K562 (cell line): Measurements from ENCODE around the gene TMTC2. TPM values are rescaled to one million over a fixed set of nuclear protein-coding genes. Genes with fewer than 3 reads are reported as not detected.

Source experiments
- ATAC-seq: fragments of 200-7000 bp; cut with Tn5 transposase; 3 replicates; pipeline ENCODE4 v1.9.1; 2020; ENCODE audit warnings: moderate library complexity
- BruUV-seq: library from RNA; stranded (reverse); fragments of 400-500 nt; replicated peaks from 2 replicates; lab custom pipeline; 2021; lab: Mats Ljungman, UMichigan
- CTCF ChIA-PET: fragments of 300-600 bp; formaldehyde crosslinking; extraction: SDS; loops from one replicate; lab custom pipeline; 2021; ENCODE audit warnings: low intra/inter-chr PET ratio; lab: Yijun Ruan, JAX
- POLR2A ChIA-PET: fragments of 300-600, 350-650 bp; sonication (Branson Sonifier 250); formaldehyde crosslinking; extraction: SDS; loops from one replicate; lab custom pipeline; 2021; ENCODE audit warnings: antibody characterized with exemption, inconsistent platforms; lab: Yijun Ruan, JAX
- DNase-seq, 4 experiments: peaks; one replicate each; pipeline versions ENCODE4 v3.0.0 to v3.0.0-alpha.2; 2011 to 2018; ENCODE audit warnings: low spot score in 3 of 4, mixed read lengths in 3 of 4; ENCODE audit errors: extremely low read depth in 1 of 4
- FAIRE-seq: peaks from 2 replicates; lab custom pipeline; 2011; peaks lifted over from hg19 to GRCh38; lab: Jason Lieb, UNC
- H2AFZ ChIP-seq: 2 replicates; pipeline ENCODE4 v1.6.0; 2011; ENCODE audit warnings: low read depth, low read length, control low read depth, inconsistent platforms
- H3K27ac ChIP-seq: fragments of 200-600 bp; 3 replicates; pipeline ENCODE4 v1.8.0; 2011; ENCODE audit warnings: low read depth, mild to moderate bottlenecking, control low read depth, inconsistent platforms, low read length, moderate library complexity, mixed read lengths; ENCODE audit errors: extremely low read depth
- H3K27me3 ChIP-seq, 2 experiments: fragments of 300-600 bp in 1 of 2; 2 replicates in 1 of 2; 3 replicates in 1 of 2; pipeline versions ENCODE4 v1.6.0 to v1.8.0; 2011; ENCODE audit warnings: inconsistent platforms in 2 of 2, low read length in 2 of 2, mild to moderate bottlenecking in 1 of 2, mixed read lengths in 1 of 2, moderate library complexity in 1 of 2; ENCODE audit not compliant: control insufficient read depth in 2 of 2, insufficient read depth in 2 of 2
- H3K36me3 ChIP-seq: fragments of 300-600 bp; 3 replicates; pipeline ENCODE4 v1.8.0; 2011; ENCODE audit warnings: mild to moderate bottlenecking, low read length, inconsistent platforms; ENCODE audit not compliant: control insufficient read depth, insufficient read depth
- H3K4me1 ChIP-seq, 2 experiments: fragments of 200-600 bp in 1 of 2; replicated peaks in 1 of 2; 2 replicates in 1 of 2; 3 replicates in 1 of 2; pipeline versions ENCODE4 v1.5.1 to v1.8.0; 2011; ENCODE audit warnings: inconsistent platforms in 2 of 2, low read length in 2 of 2, mild to moderate bottlenecking in 1 of 2, mixed read lengths in 1 of 2, moderate library complexity in 1 of 2; ENCODE audit not compliant: control insufficient read depth in 2 of 2, insufficient read depth in 2 of 2
- H3K4me2 ChIP-seq: 2 replicates; pipeline ENCODE4 v1.6.1; 2011; ENCODE audit warnings: low read length, control low read depth, inconsistent platforms, mixed read lengths; ENCODE audit not compliant: insufficient read depth
- H3K4me3 ChIP-seq: fragments of 200-600 bp; sonication (generic), shearing (Covaris generic); 2 replicates; pipeline ENCODE4 v1.5.1; 2016; ENCODE audit warnings: control low read depth, inconsistent platforms
- H3K79me2 ChIP-seq: fragments of 200-600 bp; 3 replicates; pipeline ENCODE4 v1.8.0; 2011; ENCODE audit warnings: low read length, inconsistent platforms; ENCODE audit not compliant: control insufficient read depth, insufficient read depth
- H3K9ac ChIP-seq, 2 experiments: 2 replicates each; pipeline versions ENCODE4 v1.6.0 to v1.6.1; 2011; ENCODE audit warnings: low read depth in 2 of 2, low read length in 2 of 2, control low read depth in 1 of 2, inconsistent platforms in 1 of 2, mild to moderate bottlenecking in 1 of 2, mixed read lengths in 1 of 2; ENCODE audit not compliant: insufficient read depth in 1 of 2
- H3K9me1 ChIP-seq: one replicate; pipeline ENCODE4 v1.6.0; 2011; ENCODE audit warnings: inconsistent platforms, mild to moderate bottlenecking, low read length, moderate library complexity; ENCODE audit not compliant: control insufficient read depth, insufficient read depth
- H3K9me3 ChIP-seq: replicated peaks from 2 replicates; pipeline ENCODE4 v1.5.1; 2011; ENCODE audit warnings: low read depth, low read length, inconsistent platforms; ENCODE audit not compliant: control insufficient read depth, insufficient read depth
- H4K20me1 ChIP-seq: replicated peaks from 2 replicates; pipeline ENCODE4 v1.6.1; 2011; ENCODE audit warnings: low read length, inconsistent platforms, mixed read lengths; ENCODE audit not compliant: control insufficient read depth, insufficient read depth
- ASH1L ChIP-seq: fragments of 450-650 bp; IDR thresholded peaks from 2 replicates; pipeline ENCODE4 v1.6.1; 2018; ENCODE audit warnings: borderline replicate concordance, mild to moderate bottlenecking, low read depth; ENCODE audit not compliant: partially characterized antibody
- BRF1 ChIP-seq: IDR thresholded peaks from 3 replicates; pipeline ENCODE4 v1.6.1; 2011; ENCODE audit warnings: borderline replicate concordance, mild to moderate bottlenecking; ENCODE audit not compliant: insufficient read length; ENCODE audit errors: extremely low read depth
- FUS ChIP-seq: fragments of 200-400 bp; formaldehyde crosslinking; optimal IDR thresholded peaks from 2 replicates; pipeline ENCODE3; 2017; ENCODE audit warnings: low read depth, low read length
- JUNB ChIP-seq: fragments of 450-650 bp; formaldehyde crosslinking; conservative IDR thresholded peaks from 2 replicates; pipeline ENCODE4 v1.4.0; 2020; ENCODE audit warnings: mild to moderate bottlenecking
- PHTF2 ChIP-seq: fragments of 250-450 bp; sonication (Bioruptor Pico); IDR thresholded peaks from 2 replicates; pipeline ENCODE4 v1.5.0; 2021; ENCODE audit warnings: mild to moderate bottlenecking
- TCF7 ChIP-seq: sonication (generic); IDR thresholded peaks from 2 replicates; pipeline ENCODE4 v1.6.1; 2016; ENCODE audit warnings: antibody characterized with exemption, borderline replicate concordance
- U2AF1 ChIP-seq: fragments of 200-400 bp; formaldehyde crosslinking; optimal IDR thresholded peaks from 2 replicates; pipeline ENCODE3; 2017; ENCODE audit warnings: mild to moderate bottlenecking, low read depth, low read length, moderate library complexity
- ZNF23 ChIP-seq: fragments of 250-450 bp; sonication (Bioruptor Pico); IDR thresholded peaks from 2 replicates; pipeline ENCODE4 v1.4.0; 2020; ENCODE audit warnings: mild to moderate bottlenecking
- ZNF695 ChIP-seq: fragments of 450-650 bp; formaldehyde crosslinking; IDR thresholded peaks from 2 replicates; pipeline ENCODE4 v1.4.0; 2020; ENCODE audit warnings: mild to moderate bottlenecking, moderate library complexity
- WGBS: fragments of 100-300 bp; shearing (Covaris generic); methylation state at CpG from one replicate; pipeline ENCODE4 v1.1.6; 2016; ENCODE audit warnings: low coverage, mixed read lengths; ENCODE audit not compliant: insufficient coverage; ENCODE audit errors: missing lambda C conversion rate; 5-methylcytosine and 5-hydroxymethylcytosine counted together
- in situ Hi-C: fragments of 300-500 bp; cut with MboI; formaldehyde crosslinking; loops from 4 replicates; pipeline ENCODE4 v1.15.0; 2018; ENCODE audit warnings: inconsistent platforms, mixed read lengths
- intact Hi-C: fragments of 100-400 bp; cut with micrococcal nuclease; formaldehyde crosslinking; loops from 2 replicates; pipeline ENCODE4 v1.14.2; 2022
- polyA plus RNA-seq, 8 experiments: library from polyadenylated mRNA; depleted of rRNA in 4 of 8; stranded (reverse) in 5 of 8; unstranded in 3 of 8; fragments of >200 nt; fragmentation: Nextera tagmentation in 2 of 8; fragmentation: Illumina TruSeq in 1 of 8; extraction: Ambion mirVana in 2 of 8; extraction: Trizol in 1 of 8; gene quantifications; 2 replicates each; pipeline versions ENCODE4 v1.2.1 to v1.2.3, GENCODE V29; 2011 to 2014; ENCODE audit warnings: inconsistent platforms in 1 of 8, missing spikeins in 1 of 8
- total RNA-seq, 7 experiments: library from RNA; depleted of rRNA in 6 of 7; stranded (reverse); fragments of >200 nt in 6 of 7; fragmentation: Illumina TruSeq in 2 of 7; extraction: Trizol in 2 of 7; gene quantifications; 2 replicates each; pipeline versions ENCODE4 v1.2.1 to v1.2.3, GENCODE V29; 2011 to 2021; ENCODE audit warnings: low replicate concordance in 1 of 7

TMTC2 gene
- total and polyA plus RNA-seq, 9 of the 15 experiments (the other 6 are each of a cell fraction or from before 2014, with no cell fraction given): 0.29 to 1.1 (median 0.55) TPM

- H3K79me2 ChIP-seq: no peaks in the 10 kb centered on the region
- H2AFZ ChIP-seq: peak overlapping the region; percentile 23; the same call in 1 of the 2 replicates
- no peak overlapping the region for H3K4me3 ChIP-seq
- no peak for TF ChIP-seq ASH1L
- TF ChIP-seq BRF1: no peak
- no peak for TF ChIP-seq JUNB (CRISPR knock-in tag)
- TF ChIP-seq TCF7: no peak
- TF ChIP-seq U2AF1: no peak
- no peak for TF ChIP-seq PHTF2
- no peak for TF ChIP-seq FUS
- no peak for TF ChIP-seq ZNF23
- no peak for TF ChIP-seq ZNF695 (CRISPR knock-in tag)
- POLR2A ChIA-PET: no interaction called here
- no peak overlapping the region for H3K9ac ChIP-seq
- no TSS peak for BruUV-seq
- WGBS: 27% methylated on average over 2 of the region's 2 CpGs
- in situ Hi-C loops (no loop called here), intact Hi-C loops (no loop called here)
- H3K4me1 ChIP-seq: no peaks in the 10 kb centered on the region
- no peak overlapping the region for H3K4me2 ChIP-seq
- H3K9me1 ChIP-seq: no peaks in the 10 kb centered on the region
- CTCF ChIA-PET: no interaction called here
- H3K36me3 ChIP-seq: no peaks in the 10 kb centered on the region
- peak; percentile 40 for FAIRE-seq
- no peak overlapping the region for H3K27ac ChIP-seq
- ATAC-seq: no peak
- DNase-seq: no peak
- H3K27me3 ChIP-seq: no peaks in the 10 kb centered on the region
- H4K20me1 ChIP-seq: no peaks in the 10 kb centered on the region
- H3K9me3 ChIP-seq: no peaks in the 10 kb centered on the region
Measured at GRCh38 chr12:83031196-83031595, 344.5 kb downstream of the TMTC2 start.
